GM21360 (cell line): ENCODE data around the gene SMIM28.

Experiments
- ATAC-seq: cut with Tn5 transposase; IDR thresholded peaks from one replicate; pipeline ENCODE4 v1.9.1; 2021; ENCODE audit warnings: mild to moderate bottlenecking, moderate library complexity; ENCODE audit not compliant: unreplicated experiment

Gene SMIM28

GRCh38 chr6:138372711-138373463 lies 4.8 kb upstream of the SMIM28 start:
- no peak for ATAC-seq

DNA sequence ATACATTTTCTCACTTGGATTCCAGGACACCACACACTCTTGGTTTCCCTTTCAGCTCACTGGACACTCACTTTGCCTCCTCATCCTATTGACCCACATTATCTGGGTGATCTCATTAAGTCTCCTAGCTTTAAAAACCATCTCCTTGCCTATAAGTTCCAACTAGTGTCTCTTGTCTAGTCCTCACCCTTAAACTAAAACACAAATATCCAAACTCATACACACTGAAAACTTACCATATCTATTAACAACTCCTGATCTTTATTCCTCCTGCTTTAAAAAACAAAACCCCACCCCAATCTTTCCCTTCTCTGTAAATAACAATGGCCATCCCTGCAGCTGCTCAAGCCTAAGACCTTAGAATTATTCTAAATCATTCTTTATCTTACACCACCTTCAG lies 3.5 kb upstream of the SMIM28 start:
- ATAC-seq = no peak

DNA sequence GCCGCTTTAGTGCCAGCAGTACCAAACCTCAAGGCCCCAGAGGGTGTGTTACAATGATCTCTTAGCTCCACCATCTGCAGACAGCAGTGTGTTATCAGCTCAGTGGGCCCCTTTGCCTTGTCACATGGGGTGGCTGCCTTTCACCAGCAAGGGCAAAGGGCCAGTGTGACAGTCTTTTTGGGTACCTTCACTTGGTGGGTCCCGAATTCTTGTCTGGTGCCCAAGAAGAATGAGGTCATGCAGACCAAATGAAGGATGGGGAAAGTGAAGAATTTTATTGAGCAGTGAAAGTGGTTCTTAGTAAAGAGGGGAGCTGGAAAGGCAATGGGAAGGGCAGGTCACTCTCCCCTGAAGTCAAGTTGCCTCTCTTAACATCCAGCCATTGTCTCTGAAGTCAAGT lies 2.9 kb upstream of the SMIM28 start:
- no peak for ATAC-seq

DNA sequence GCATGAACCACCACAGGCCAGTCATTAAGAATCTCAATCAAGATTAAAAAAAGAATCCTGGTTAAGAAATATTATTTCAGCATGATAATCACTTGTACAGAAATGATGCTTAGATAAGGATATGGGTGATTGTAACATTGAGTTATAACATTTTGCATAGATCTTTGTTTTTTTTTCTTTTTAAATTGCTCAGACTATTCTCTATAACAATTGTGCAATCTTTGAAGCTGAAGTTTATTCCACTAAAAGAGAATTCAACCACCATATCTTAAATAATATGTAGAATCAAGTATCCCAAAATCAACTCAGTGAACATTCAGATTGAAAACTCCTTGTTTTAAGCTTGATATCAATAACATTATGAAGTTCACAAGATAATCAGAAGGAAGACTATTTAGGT lies 663 bp upstream of the SMIM28 start:
- no peak for ATAC-seq

DNA sequence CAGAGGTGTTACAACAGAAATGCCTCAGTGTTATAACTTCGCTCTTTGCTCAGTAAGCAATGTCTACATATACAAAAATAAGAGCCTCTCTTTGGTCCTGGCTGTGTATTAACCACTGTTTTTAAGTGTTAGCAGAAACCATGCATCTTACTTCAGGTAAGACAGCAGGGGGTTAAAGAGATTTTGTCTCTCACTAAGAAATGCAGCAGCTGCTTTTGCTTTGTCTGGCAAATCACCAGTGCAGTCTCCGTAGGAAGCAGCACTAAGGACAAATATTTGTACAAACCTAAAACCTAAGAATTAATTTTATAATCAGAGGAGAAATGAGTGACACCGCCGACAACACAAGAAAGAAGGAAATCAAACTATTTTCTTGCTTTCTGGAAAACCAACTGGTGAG lies 758 bp downstream of the SMIM28 start:
- ATAC-seq = no peak

DNA sequence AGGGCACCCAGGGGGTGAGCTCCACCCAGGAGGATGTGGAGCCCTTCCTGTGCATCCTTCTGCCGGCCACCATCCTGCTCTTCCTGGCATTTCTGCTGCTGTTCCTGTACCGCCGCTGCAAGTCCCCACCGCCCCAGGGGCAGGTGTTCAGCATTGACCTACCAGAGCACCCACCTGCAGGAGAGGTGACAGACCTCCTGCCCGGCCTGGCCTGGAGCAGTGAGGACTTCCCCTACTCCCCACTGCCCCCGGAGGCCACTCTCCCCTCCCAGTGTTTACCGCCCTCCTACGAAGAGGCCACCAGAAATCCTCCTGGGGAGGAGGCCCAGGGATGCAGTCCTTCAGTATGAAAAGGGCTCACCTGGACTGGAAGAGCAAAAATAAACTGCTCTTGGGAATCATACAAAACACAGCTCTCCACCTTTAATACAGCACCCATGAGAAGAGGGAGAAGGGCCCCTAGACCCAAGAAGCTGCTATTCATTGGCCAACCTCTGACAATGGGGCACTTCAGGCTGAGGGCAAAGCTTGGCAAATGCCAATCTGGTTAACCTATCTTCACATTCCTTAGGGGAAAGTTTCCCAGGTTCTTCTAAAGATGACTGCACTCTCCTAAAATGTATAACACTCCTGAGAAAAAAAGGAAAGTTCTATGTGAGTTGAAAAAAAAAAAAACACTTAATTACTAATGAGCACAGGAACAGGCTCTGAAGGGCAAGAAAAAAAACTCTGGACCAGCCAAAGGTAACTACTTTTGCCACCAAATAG lies 5.0 kb downstream of the SMIM28 start:
- no peak for ATAC-seq

- ATAC-seq = no peak
Measured at GRCh38 chr6:138383776-138384175, 6.1 kb downstream of the SMIM28 start.

GRCh38 chr6:138386897-138387296 lies 9.2 kb downstream of the SMIM28 start:
- ATAC-seq = no peak

DNA sequence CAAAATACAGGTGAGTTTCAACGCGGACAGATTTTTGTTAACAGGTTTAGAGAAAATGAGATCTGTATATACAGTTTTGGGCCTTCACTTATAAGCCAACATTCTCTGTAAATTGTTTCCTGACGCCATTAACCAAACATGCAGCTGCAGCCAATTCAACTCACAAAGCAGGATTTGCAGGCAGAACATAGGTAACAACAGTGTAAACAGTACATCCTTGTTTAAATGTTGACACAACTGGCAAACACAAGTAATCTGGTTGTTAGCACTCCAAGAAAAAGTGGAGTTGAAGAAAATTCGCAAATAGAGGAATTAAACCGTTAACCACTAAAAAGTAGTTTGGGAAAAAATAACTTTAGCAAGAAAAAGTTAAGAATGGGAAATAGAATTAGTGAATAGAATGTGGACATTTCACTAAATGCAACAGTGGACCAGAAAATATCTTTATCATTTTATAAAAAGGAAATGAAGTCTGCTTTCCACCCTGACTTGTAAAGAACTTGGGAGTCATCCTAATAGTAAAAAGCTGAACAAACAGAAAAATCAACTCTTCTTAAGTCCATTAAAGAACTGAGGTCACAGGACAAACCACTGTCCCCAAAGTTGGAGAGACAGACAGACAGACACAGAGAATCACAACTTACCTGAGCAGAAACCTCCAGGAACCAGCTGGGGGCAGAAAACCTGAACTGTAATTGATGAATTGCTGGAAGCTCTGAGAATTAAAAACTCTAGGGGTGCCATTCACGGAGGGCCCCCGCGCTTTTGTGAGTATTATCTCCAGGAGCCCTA lies 10.1 kb downstream of the SMIM28 start:
- ATAC-seq = no peak

GRCh38 chr6:138389551-138389950 lies 11.8 kb downstream of the SMIM28 start:
- no peak for ATAC-seq

DNA sequence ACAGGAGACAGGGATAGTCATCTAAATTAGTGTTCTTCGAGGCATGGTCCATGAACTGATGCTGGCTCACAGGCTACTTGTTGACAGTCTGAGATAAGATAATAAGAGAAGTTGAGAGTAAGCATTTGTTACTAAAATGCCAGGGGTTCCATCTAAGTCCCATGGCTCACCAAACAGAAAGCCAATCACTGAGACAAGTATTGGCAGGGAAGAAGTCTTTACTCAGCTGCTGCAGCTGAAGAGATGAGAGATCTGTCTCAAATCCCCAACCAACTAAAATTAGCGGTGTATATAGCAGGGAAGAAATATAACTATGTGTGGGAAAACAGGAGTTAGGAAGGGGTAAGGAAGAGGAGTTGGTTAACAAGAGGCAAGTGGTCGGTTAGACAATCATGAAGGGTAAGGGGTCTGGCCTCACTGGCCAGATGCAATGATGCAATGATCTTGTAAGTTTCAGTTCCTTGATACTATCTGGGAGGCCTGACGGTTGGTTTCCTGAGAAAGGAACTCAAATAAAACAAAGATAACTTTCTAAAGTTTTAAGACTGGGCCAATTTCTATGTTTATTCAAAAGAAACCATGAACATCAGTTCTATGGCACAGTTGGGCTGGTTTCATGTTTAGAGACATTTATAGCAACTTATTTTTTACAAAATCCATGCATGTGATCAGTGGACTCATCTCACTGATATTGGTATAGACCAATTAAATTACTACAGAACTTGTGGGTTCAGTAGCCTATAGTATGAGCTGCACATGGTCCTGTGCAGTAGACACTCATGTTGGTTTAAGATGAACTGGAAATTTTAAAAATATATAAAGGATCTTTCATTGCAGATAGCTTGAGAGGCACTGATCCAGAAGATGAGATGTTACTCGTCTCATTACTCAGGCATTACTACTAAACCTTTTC lies 16.4 kb downstream of the SMIM28 start:
- ATAC-seq = peak; percentile 58

DNA sequence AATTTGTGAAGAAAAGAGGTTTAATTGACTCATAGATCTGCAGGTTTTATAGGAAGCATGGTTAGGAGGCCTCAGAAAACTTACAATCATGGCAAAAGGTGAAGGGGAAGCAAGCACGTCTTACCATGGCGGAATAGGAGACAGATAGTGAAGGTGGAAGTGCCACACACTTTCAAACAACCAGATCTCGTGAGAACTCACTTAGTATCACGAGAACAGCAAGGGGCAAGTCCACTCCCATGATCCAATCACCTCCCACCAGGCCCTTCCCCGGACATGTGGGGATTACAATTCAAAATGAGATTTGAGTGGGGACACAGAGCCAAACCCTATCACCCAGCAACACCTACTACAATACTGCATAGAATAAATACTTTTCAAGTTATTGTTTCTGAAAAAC lies 19.0 kb downstream of the SMIM28 start:
- ATAC-seq = no peak

GRCh38 chr6:138397128-138398122 lies 19.7 kb downstream of the SMIM28 start:
- ATAC-seq = no peak

DNA sequence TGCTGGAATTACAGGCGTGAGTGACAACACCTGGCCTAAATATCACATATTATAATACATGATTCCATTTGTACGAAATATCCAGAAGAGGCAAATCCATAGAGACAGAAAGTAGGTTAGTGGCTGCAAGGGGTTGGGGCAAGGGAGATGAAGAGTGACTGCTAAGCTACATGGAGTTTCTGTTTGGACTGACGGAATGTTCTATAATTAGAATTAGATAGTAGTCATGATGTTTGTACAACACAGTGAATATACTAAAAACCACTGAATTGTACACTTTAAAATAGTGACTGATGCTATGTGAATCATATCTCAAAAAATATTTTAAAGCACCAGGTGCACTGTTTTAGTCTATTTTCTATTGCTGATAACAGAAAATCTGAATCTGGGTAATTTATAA lies 22.6 kb downstream of the SMIM28 start:
- no peak for ATAC-seq

- no peak for ATAC-seq
Measured at GRCh38 chr6:138401960-138402837, 24.5 kb downstream of the SMIM28 start.

DNA sequence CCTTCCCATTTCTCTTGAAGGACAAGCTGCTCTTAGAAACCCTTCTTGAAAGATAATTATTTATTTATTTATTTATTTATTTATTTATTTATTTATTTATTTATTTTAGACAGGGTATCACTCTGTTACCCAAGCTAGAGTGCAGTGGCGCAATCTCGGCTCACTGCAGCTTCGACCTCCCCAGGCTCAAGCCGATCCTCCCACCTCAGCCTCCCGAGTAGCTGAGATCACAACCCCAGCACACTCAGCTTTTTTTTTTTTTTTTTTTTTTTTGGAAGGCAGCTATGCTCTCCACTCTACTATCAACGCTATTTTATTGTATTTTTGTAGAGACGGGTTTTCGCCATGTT lies 25.1 kb downstream of the SMIM28 start:
- ATAC-seq = no peak

- peak; percentile 14 for ATAC-seq
Measured at GRCh38 chr6:138403324-138403800, 25.7 kb downstream of the SMIM28 start.
